ENCODE results near the gene PODN. TPM values are rescaled to one million over a fixed set of nuclear protein-coding genes. Genes with fewer than 3 reads are reported as not detected.

Gene PODN
- total RNA-seq, 1 experiment from 2014 or later = not detected

DNA sequence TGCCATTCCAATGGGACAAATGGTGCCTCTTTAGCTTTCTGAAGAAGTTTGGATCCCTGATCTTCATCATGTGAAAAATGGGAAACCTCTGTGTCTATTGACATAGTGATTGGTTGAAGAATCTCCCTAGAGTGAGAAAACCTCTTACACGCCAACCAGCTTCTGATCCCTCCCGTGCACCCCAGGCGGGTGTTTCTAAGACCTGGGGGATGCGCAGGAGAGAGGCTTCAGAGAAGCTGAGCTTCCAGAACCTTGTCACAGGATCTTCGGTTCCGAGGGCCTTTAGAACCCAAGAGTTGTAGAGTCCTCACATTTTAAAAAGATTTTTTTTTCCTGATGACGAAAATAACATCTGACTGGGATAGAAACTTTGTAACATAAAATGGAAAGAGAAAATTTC is 11.3 kb downstream of the PODN start:
- CTCF ChIA-PET = no interaction called here
- Histone ChIP-seq H3F3A (ENCODE audit: insufficient read depth, low read depth) (no peaks in the 10 kb centered on the region), H3K4me3 (no peak overlapping the region), H3K4me1 (replicated peaks; ENCODE audit: insufficient read depth) (no peaks in the 10 kb centered on the region), H3K27me3 (ENCODE audit: insufficient read depth, low read depth) (no peaks in the 10 kb centered on the region), H3K27ac (no peak overlapping the region), H3K9me2 (ENCODE audit: insufficient read depth) (no peaks in the 10 kb centered on the region), H3K4me2 (no peak overlapping the region), H3K9me3 (ENCODE audit: insufficient read depth, low read depth) (no peaks in the 10 kb centered on the region), H4K20me1 (ENCODE audit: insufficient read depth) (no peaks in the 10 kb centered on the region), H3K36me3 (ENCODE audit: low read depth) (no peaks in the 10 kb centered on the region), H2AFZ (no peak overlapping the region), H3K79me2 (ENCODE audit: low read depth) (no peaks in the 10 kb centered on the region)
- TF ChIP-seq EZH2 (IDR thresholded peaks at IDR 0.05; ENCODE audit: low read depth) = no peak
- TF ChIP-seq, protein P1, sequence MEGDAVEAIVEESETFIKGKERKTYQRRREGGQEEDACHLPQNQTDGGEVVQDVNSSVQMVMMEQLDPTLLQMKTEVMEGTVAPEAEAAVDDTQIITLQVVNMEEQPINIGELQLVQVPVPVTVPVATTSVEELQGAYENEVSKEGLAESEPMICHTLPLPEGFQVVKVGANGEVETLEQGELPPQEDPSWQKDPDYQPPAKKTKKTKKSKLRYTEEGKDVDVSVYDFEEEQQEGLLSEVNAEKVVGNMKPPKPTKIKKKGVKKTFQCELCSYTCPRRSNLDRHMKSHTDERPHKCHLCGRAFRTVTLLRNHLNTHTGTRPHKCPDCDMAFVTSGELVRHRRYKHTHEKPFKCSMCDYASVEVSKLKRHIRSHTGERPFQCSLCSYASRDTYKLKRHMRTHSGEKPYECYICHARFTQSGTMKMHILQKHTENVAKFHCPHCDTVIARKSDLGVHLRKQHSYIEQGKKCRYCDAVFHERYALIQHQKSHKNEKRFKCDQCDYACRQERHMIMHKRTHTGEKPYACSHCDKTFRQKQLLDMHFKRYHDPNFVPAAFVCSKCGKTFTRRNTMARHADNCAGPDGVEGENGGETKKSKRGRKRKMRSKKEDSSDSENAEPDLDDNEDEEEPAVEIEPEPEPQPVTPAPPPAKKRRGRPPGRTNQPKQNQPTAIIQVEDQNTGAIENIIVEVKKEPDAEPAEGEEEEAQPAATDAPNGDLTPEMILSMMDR (conservative IDR thresholded peaks at IDR 0.05) = no peak
- BruUV-seq (replicated peaks) = no TSS peak
- intact Hi-C loops (cut with micrococcal nuclease; ENCODE audit: unreplicated experiment) = no loop called here
- POLR2A ChIA-PET (ENCODE audit: unreplicated experiment) = no interaction called here
- DNase-seq = no peak

- BruUV-seq (replicated peaks) = no TSS peak
- DNase-seq = no peak
- H3K36me3 ChIP-seq (ENCODE audit: low read depth) = no peaks in the 10 kb centered on the region
- H3K4me3 ChIP-seq = no peak overlapping the region
- no peaks in the 10 kb centered on the region for H3K79me2 ChIP-seq (ENCODE audit: low read depth)
- H2AFZ ChIP-seq = no peak overlapping the region
- ChIA-PET CTCF (no interaction called here), POLR2A (ENCODE audit: unreplicated experiment) (no interaction called here)
- no peaks in the 10 kb centered on the region for H3K4me1 ChIP-seq (replicated peaks; ENCODE audit: insufficient read depth)
- H3K9me3 ChIP-seq (ENCODE audit: insufficient read depth, low read depth) = no peaks in the 10 kb centered on the region
- H3K27me3 ChIP-seq (ENCODE audit: insufficient read depth, low read depth) = no peaks in the 10 kb centered on the region
- no peaks in the 10 kb centered on the region for H3K9me2 ChIP-seq (ENCODE audit: insufficient read depth)
- no peaks in the 10 kb centered on the region for H4K20me1 ChIP-seq (ENCODE audit: insufficient read depth)
- H3F3A ChIP-seq (ENCODE audit: insufficient read depth, low read depth) = no peaks in the 10 kb centered on the region
- intact Hi-C loops (cut with micrococcal nuclease; ENCODE audit: unreplicated experiment) = no loop called here
- H3K27ac ChIP-seq = no peak overlapping the region
- no peak for TF ChIP-seq EZH2 (IDR thresholded peaks at IDR 0.05; ENCODE audit: low read depth)
- TF ChIP-seq, protein P1 (conservative IDR thresholded peaks at IDR 0.05) = no peak
- H3K4me2 ChIP-seq = no peak overlapping the region
Observed at GRCh38 chr1:53073868-53074311, 11.9 kb downstream of the PODN start.

DNA sequence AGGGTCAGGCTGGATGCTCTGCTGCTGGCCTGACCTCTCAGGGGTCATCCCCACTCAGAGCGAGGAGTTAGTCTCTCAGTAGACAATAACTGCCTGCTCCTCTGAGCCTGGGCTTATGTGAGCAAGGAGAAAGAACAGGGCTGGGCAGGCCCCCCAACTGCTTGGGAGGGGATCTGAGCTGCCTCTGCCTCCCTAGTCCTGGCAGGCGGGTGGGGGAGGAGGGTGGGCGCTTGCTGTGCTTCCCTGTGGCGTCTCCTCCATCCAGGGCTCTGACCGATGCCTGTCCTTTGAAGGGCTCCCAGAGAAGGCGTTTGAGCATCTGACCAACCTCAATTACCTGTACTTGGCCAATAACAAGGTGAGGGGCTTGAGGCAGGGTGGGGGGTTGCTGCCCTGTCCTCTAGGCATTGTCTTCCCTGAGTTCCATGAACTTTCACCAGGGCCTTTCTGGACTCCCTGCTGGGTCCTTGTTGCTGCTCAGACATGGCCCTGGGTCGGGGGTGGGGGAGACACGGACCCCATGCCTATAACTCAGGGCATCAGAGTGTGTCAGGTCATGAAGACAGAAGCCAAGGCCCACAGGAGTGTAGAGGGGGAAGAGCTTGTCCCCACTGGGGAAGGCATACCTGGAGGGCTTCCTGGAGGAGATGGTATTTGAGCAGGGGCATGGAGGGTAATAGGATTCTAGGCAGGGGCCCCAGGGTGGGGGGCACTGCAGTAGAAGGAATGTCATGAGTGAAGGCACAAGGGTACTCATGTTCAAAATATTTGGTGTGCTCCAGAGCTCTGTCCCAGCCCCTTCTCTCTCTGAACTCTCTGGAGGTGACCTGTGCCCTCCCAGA is 12.5 kb downstream of the PODN start:
- Histone ChIP-seq H4K20me1 (ENCODE audit: insufficient read depth) (no peaks in the 10 kb centered on the region), H2AFZ (no peak overlapping the region), H3K4me1 (replicated peaks; ENCODE audit: insufficient read depth) (no peaks in the 10 kb centered on the region), H3K4me3 (no peak overlapping the region), H3K9me2 (ENCODE audit: insufficient read depth) (no peaks in the 10 kb centered on the region), H3K4me2 (no peak overlapping the region), H3K9me3 (ENCODE audit: insufficient read depth, low read depth) (no peaks in the 10 kb centered on the region), H3K36me3 (ENCODE audit: low read depth) (no peaks in the 10 kb centered on the region), H3K27ac (no peak overlapping the region), H3K27me3 (ENCODE audit: insufficient read depth, low read depth) (no peaks in the 10 kb centered on the region), H3K79me2 (ENCODE audit: low read depth) (no peaks in the 10 kb centered on the region), H3F3A (ENCODE audit: insufficient read depth, low read depth) (no peaks in the 10 kb centered on the region)
- TF ChIP-seq EZH2 (IDR thresholded peaks at IDR 0.05; ENCODE audit: low read depth) = no peak
- TF ChIP-seq, protein P1 (conservative IDR thresholded peaks at IDR 0.05) = no peak
- BruUV-seq (replicated peaks) = no TSS peak
- POLR2A ChIA-PET (ENCODE audit: unreplicated experiment) = no interaction called here
- intact Hi-C loops (cut with micrococcal nuclease; ENCODE audit: unreplicated experiment) = no loop called here
- CTCF ChIA-PET = no interaction called here
- no peak for DNase-seq
